ENCODE data around the gene CAVIN1.
"Not testable (repeated sequence)": the region's sequence is repeated elsewhere in the genome, so short reads cannot be mapped to it uniquely, and the experiment has no call there.

Gene CAVIN1

DNA sequence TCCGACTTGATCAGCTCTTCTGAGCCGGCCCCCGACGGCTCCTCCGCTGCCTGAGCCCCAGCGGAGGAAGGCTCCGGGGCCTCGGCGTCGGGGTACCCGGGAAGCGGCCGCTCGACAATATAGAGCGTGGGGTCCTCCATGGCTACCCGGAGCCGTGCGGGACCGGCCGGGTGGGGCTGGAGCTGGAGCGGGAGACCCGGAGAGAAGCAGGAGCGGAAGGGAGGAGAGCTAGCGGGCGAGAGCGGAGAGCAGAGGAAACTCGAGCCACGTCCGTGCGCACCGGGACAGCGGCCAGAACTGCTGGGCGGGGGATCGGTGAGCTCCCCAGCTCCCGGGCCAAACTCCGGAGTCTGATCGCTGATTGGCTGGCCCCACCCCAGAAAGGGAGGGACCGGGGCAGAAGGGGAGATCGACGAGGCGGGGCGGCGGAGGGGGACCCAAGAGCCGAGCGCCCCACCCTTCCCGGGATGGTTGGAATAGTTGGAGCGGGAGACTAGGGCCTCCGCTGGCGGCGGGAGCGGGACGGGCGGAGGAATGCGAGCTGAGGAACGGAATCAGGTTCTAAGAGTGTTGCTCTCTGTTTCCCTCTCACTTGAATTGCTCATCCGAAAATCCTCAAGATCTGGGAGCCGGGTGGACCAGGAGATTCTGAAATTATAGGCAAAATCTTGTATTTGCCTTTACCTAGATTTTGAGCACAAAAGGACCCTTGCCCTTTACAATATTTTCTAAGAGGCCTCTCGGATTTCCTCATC is at the start of gene CAVIN1:
Gene CAVIN1, minus strand, starts transcription at position 299 of the 755 bp plus-strand sequence. Its CDS starts 159 bp downstream, at position 140.
- no peak for FAIRE-seq

DNA sequence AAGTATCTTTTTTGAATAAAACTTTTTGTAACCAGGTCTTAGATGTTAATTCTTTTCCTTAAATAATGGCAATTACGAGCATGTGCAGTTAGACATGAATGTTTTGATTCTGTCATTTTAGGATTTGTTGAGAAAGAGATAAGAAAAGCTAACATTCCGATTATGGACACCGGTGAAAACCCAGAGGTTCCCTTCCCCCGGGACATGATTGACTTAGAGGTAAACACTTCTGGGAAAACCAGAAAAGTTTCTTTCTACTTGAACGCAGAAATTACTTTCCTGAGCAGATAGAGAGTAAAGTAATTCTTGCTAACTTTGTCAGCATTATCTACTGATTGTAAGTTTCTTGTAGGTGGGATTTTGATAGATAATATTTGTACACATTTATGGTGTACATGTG is 44.8 kb upstream of the CAVIN1 start:
- no peak for FAIRE-seq

DNA sequence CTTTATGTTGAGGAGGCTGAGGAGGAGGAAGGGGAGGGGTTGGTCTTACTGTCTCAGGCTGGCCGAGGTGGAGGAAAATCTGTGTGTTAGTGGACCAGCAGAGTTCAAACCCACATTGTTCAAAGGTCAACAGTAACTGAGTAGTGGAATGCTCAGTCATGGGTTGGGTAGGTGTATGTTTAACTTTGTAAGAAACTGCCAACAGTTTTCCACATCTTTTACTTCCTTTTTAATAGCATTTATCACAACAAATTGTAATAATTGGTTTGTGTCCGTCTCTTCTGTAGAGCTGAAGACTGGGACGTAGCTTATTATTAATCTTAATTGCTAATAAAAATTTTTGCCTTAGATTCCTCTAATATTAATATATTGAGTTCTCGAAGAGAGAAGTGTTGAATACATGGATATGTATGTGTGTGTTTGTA is 40.9 kb upstream of the CAVIN1 start:
- FAIRE-seq: no peak

- FAIRE-seq: no peak
These were observed 37.3 kb upstream of the CAVIN1 start for GRCh38 chr17:42460371-42460770.

DNA sequence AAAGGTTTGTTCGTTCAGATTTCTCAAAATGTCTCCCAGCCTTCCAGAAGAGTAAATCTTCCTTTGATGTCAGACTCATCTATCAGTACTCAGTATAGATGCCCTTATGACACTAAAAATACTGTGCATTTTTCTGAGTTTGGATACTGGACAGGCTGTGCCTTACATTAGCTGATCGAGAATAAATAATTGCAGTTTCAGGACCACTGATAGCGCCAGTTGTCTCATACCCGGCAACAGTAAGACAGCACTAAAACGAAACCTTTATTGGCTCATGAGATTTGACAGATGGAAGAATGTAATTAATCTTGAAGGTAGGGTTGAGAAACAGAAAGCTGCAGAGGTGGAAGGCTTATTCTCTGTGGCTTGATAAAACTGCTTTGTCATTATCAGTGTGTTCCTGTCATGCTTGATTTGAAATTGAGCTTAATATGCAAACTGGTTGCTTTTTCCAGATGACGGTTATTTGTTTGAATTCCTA is 36.8 kb upstream of the CAVIN1 start:
- no peak for FAIRE-seq

- no peak for FAIRE-seq
These were observed 36.3 kb upstream of the CAVIN1 start for GRCh38 chr17:42459256-42459800.

GRCh38 chr17:42458497-42459255 is 35.6 kb upstream of the CAVIN1 start, which contains the start of gene ATP6V0A1:
Gene ATP6V0A1, plus strand, starts transcription at chr17:42458878. Its CDS starts 2,017 bp downstream, at chr17:42460895.
- FAIRE-seq: no peak

DNA sequence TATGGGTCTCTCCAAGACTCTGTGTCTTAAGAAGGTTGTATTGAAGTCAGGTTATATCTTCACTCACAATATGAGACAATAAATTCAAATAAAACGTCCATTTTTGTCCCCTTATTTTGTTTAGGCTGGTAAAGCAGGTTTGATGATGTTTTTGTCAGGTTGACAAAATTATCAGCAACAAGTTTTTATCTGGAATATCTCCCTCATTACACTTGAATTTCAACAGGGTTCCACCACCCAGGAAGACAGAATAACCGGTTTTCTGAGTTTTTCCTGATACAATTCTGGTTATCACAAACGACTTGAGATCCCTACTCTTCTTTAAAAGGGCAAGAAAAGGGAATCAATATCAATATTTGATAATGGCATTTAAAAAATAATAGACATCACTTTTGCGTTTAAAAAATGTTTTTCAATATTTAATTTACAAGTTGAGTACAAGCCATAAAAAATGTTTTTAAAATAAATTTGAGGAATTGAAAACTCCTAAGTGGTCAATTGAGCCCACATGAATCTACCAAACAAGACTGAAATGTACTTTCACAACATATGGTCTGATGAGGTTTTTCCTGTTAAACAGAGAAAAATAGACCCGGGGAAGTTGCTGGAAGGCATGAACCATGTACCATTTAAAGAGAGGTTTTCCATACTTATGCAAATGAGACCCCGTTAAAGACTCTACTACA is 34.2 kb upstream of the CAVIN1 start:
- FAIRE-seq: no peak

- no peak for FAIRE-seq
These were observed 33.4 kb upstream of the CAVIN1 start for GRCh38 chr17:42456223-42457106.

- FAIRE-seq: not testable (repeated sequence)
These were observed 31.9 kb upstream of the CAVIN1 start for GRCh38 chr17:42454987-42455386.

GRCh38 chr17:42453439-42453838 is 30.4 kb upstream of the CAVIN1 start:
- no peak for FAIRE-seq

DNA sequence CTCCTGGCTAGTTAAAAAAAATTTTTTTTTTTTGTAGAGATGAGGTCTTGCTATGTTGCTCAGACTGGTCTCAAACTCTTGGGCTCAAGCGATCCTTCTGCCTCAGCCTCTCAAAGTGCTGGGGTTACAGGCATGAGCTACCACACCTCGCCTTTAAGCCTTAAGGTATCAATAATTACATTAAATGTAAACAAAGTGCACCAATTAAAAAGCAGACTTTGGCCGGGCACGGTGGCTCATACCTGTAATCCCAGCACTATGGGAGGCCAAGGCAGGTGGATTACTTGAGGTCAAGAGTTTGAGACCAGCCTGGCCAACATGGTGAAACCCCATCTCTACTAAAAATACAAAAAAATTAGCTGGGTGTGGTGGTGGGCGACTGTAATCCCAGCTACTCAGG is 28.2 kb upstream of the CAVIN1 start:
- FAIRE-seq: not testable (repeated sequence)

DNA sequence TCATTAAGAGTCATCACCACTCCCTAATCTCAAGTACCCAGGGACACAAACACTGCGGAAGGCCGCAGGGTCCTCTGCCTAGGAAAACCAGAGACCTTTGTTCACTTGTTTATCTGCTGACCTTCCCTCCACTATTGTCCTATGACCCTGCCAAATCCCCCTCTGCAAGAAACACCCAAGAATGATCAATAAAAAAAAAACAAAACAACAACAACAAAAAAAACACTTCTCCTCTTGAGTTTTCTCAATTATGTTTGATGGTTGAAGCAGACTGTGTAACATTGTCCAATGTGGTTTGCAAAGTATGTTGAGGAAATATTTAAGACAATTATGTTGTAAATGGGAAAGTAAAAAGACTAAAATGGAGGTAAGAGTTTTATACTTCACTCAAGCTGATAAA is 26.8 kb upstream of the CAVIN1 start:
- FAIRE-seq: not testable (repeated sequence)

GRCh38 chr17:42449176-42449575 is 26.1 kb upstream of the CAVIN1 start:
- not testable (repeated sequence) for FAIRE-seq

GRCh38 chr17:42442196-42442565 is 19.1 kb upstream of the CAVIN1 start:
- no peak for FAIRE-seq

- no peak for FAIRE-seq
These were observed 18.5 kb upstream of the CAVIN1 start for GRCh38 chr17:42441371-42442195.

DNA sequence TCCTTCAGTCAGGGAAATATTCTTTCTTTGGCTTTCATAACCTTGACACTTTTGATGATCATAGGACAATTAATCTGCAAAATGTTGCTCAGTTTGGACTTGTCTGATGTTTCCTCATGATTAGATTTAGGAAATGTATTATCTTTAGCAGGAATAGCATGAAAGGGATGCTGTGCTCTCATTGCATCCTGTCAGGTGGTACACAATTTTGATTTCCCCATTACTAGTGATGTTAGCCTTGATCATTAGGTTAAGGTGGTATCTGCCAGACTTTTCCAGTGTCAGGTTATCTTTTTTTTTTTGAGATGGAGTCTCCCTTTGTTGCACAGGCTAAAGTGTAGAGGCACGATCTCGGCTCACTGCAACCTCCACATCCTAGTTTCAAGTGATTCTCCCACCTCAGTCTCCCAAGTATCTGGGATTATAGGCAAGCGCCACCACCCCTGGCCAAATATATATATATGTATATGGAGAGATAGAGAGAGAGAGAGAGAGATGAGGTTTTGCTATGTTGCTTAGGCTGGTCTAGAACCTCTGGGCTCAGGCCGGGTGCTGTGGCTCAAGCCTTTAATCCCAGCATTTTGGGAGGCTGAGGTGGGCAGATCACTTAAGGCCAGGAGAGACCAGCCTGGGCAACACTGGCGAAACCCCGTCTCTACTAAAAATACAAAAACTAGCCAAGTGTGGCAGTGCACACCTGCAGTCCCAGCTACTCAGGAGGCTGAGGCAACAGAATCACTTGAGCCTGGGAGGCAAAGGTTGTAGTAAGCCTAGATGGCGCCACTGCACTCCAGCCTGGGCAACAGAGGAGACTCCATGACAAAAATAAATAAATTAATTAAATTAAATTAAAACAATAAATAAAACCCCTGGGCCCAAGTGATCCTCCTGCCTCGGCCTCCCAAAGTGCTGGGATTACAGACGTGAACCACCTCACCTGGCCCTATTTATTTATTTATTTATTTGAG is 15.8 kb upstream of the CAVIN1 start:
- FAIRE-seq: no peak

- FAIRE-seq: no peak
These were observed 13.3 kb upstream of the CAVIN1 start for GRCh38 chr17:42436391-42436790.

DNA sequence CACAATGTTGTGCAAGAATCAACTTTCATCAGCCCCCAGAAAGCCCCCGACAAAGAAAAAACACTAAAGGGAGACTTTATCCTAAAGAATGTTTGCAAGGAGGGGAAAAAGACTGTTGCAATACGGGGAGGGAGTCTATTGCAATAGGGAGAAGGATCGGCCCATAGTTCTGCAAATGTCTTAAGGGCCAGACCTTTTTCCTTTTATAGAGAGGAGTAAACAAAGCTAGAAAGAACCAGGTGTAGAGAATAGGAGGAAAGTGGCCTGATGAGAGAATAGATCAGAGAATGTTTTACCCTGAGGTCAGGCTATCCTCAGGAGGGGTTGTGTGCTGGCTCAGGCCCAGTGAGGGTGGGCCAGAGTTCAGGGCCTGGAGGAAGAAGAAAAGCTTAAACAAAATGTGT is 8.7 kb upstream of the CAVIN1 start:
- FAIRE-seq: no peak
